GM23338 (cell line): Measurements from ENCODE around the gene VSIG10L2. TPM values are rescaled to one million over a fixed set of nuclear protein-coding genes. Genes with fewer than 3 reads are reported as not detected.

Experiments used
- ATAC-seq: fragments of 200-7000 bp; cut with Tn5 transposase; 3 replicates; pipeline ENCODE4 v1.9.1; 2020
- DNase-seq: peaks from one replicate; pipeline ENCODE4 v3.0.0-alpha.2; 2015; ENCODE audit warnings: low spot score
- H2AFZ ChIP-seq: fragments of 200-600 bp; sonication (generic); 2 replicates; pipeline ENCODE4 v1.8.0; 2016; ENCODE audit warnings: antibody characterized with exemption, mild to moderate bottlenecking, moderate library complexity
- H3F3A ChIP-seq: fragments of 200-600 bp; sonication (generic); replicated peaks from 2 replicates; pipeline ENCODE4 v1.8.0; 2017; ENCODE audit warnings: antibody characterized with exemption, mixed run types, low read depth
- H3K27ac ChIP-seq: fragments of 200-600 bp; sonication (generic); 2 replicates; pipeline ENCODE4 v1.6.1; 2016; ENCODE audit warnings: low read depth
- H3K27me3 ChIP-seq: fragments of 200-600 bp; sonication (generic); 2 replicates; pipeline ENCODE4 v1.8.0; 2016; ENCODE audit warnings: mild to moderate bottlenecking, mixed run types, moderate library complexity; ENCODE audit not compliant: insufficient read depth
- H3K36me3 ChIP-seq: fragments of 200-600 bp; sonication (generic); 2 replicates; pipeline ENCODE4 v1.8.0; 2016; ENCODE audit warnings: mild to moderate bottlenecking; ENCODE audit not compliant: insufficient read depth
- H3K4me1 ChIP-seq: fragments of 200-600 bp; sonication (generic); 2 replicates; pipeline ENCODE4 v1.8.0; 2016; ENCODE audit warnings: mild to moderate bottlenecking, moderate library complexity; ENCODE audit not compliant: insufficient read depth
- H3K4me2 ChIP-seq: fragments of 200-600 bp; sonication (generic); 2 replicates; pipeline ENCODE4 v1.7.1; 2017; ENCODE audit warnings: mixed run types
- H3K4me3 ChIP-seq: fragments of 200-600 bp; sonication (generic); 2 replicates; pipeline ENCODE4 v1.6.1; 2016; ENCODE audit warnings: mixed run types
- H3K79me2 ChIP-seq: fragments of 200-600 bp; sonication (generic); replicated peaks from 2 replicates; pipeline ENCODE4 v1.8.0; 2017; ENCODE audit warnings: mild to moderate bottlenecking; ENCODE audit not compliant: insufficient read depth
- H3K9me2 ChIP-seq: fragments of 200-600 bp; sonication (generic); 2 replicates; pipeline ENCODE4 v1.8.0; 2017; ENCODE audit not compliant: insufficient read depth
- H4K20me1 ChIP-seq: fragments of 200-600 bp; sonication (generic); replicated peaks from 2 replicates; pipeline ENCODE4 v1.8.0; 2017; ENCODE audit warnings: mild to moderate bottlenecking; ENCODE audit not compliant: insufficient read depth
- H3K27ac Mint-ChIP-seq: 2 replicates; pipeline ENCODE4 v1.8.0; 2020; ENCODE audit warnings: inconsistent platforms, mild to moderate bottlenecking, moderate library complexity, mixed read lengths
- H3K27me3 Mint-ChIP-seq: 3 replicates; pipeline ENCODE4 v1.8.0; 2022; ENCODE audit warnings: low read depth, mild to moderate bottlenecking, moderate library complexity, mixed read lengths, inconsistent platforms; ENCODE audit not compliant: insufficient read depth, poor library complexity
- H3K36me3 Mint-ChIP-seq: 3 replicates; pipeline ENCODE4 v1.8.0; 2021; ENCODE audit warnings: low read depth, mild to moderate bottlenecking, inconsistent platforms, moderate library complexity, mixed read lengths
- H3K4me1 Mint-ChIP-seq: 3 replicates; pipeline ENCODE4 v1.8.0; 2020; ENCODE audit warnings: mild to moderate bottlenecking, inconsistent platforms, mixed read lengths
- H3K4me3 Mint-ChIP-seq: 3 replicates; pipeline ENCODE4 v1.8.0; 2021; ENCODE audit warnings: moderate library complexity, mild to moderate bottlenecking, inconsistent platforms, mixed read lengths
- H3K9me3 Mint-ChIP-seq: 3 replicates; pipeline ENCODE4 v1.8.0; 2020; ENCODE audit warnings: moderate library complexity, mild to moderate bottlenecking, inconsistent platforms, mixed read lengths
- CREB1 ChIP-seq: fragments of 250-450 bp; sonication (Bioruptor Pico); IDR thresholded peaks from 2 replicates; pipeline ENCODE4 v1.5.0; 2020; ENCODE audit warnings: low read depth, mild to moderate bottlenecking, moderate library complexity
- CTCF ChIP-seq, 2 experiments: fragments of 200-600 bp in 1 of 2; sonication (generic) in 1 of 2; conservative IDR thresholded peaks; 2 replicates each; pipeline versions ENCODE4 v1.5.1 to v1.6.1; 2016 to 2017; ENCODE audit warnings: antibody characterized with exemption in 2 of 2, low read depth in 2 of 2, mild to moderate bottlenecking in 2 of 2, moderate library complexity in 1 of 2
- EZH2 ChIP-seq: fragments of 200-600 bp; sonication (generic); IDR thresholded peaks from one replicate; pipeline ENCODE4 v1.8.0; 2017; ENCODE audit warnings: antibody characterized with exemption, mild to moderate bottlenecking, low read depth; ENCODE audit not compliant: unreplicated experiment
- EZH2phosphoT487 ChIP-seq: fragments of 200-600 bp; sonication (generic); IDR thresholded peaks from one replicate; pipeline ENCODE4 v1.8.1; 2018; ENCODE audit warnings: antibody characterized with exemption; ENCODE audit not compliant: unreplicated experiment
- JUNB ChIP-seq: IDR thresholded peaks from one replicate; pipeline ENCODE4 v1.6.1; 2016; ENCODE audit warnings: antibody characterized with exemption; ENCODE audit not compliant: unreplicated experiment
- NANOG ChIP-seq: IDR thresholded peaks from 2 replicates; pipeline ENCODE4 v1.6.1; 2016; ENCODE audit warnings: antibody characterized with exemption, borderline replicate concordance
- POLR2AphosphoS5 ChIP-seq: IDR thresholded peaks from 2 replicates; pipeline ENCODE4 v1.6.1; 2016; ENCODE audit warnings: antibody characterized with exemption, low read depth
- REST ChIP-seq: IDR thresholded peaks from one replicate; pipeline ENCODE4 v1.6.1; 2018; ENCODE audit warnings: antibody characterized with exemption; ENCODE audit not compliant: unreplicated experiment
- STAT1 ChIP-seq: IDR thresholded peaks from one replicate; pipeline ENCODE4 v1.6.1; 2016; ENCODE audit warnings: antibody characterized with exemption; ENCODE audit not compliant: unreplicated experiment
- ZNF114 ChIP-seq: fragments of 250-450 bp; sonication (Bioruptor Pico); IDR thresholded peaks from 2 replicates; pipeline ENCODE4 v1.5.0; 2020; ENCODE audit warnings: mild to moderate bottlenecking, moderate library complexity
- ZNF331 ChIP-seq: fragments of 250-450 bp; sonication (Bioruptor Pico); IDR thresholded peaks from 2 replicates; pipeline ENCODE4 v1.5.0; 2020; ENCODE audit warnings: low read depth, mild to moderate bottlenecking, moderate library complexity
- ZNF462 ChIP-seq: fragments of 250-450 bp; sonication (Bioruptor Pico); IDR thresholded peaks from 2 replicates; pipeline ENCODE4 v1.5.0; 2020; ENCODE audit warnings: mild to moderate bottlenecking, moderate library complexity
- polyA plus RNA-seq: library from polyadenylated mRNA; unstranded; fragments of >200 nt; fragmentation: Nextera tagmentation; extraction: Ambion mirVana; gene quantifications from 2 replicates; pipeline ENCODE4 v1.2.1, GENCODE V29; 2016
- total RNA-seq: library from RNA; depleted of rRNA; stranded (reverse); fragments of >200 nt; shearing (Covaris generic); gene quantifications from 2 replicates; pipeline ENCODE4 v1.2.3, GENCODE V29; 2014
- TF ChIP-seq, protein P1 (sequence below): IDR thresholded peaks from 2 replicates; pipeline ENCODE4 v1.6.1; 2016; ENCODE audit warnings: antibody characterized with exemption

The VSIG10L2 gene
- total and polyA plus RNA-seq, 2 experiments from 2014 or later = 0.63 TPM; not detected in 1

GRCh38 chr11:125924384-125925007 is 21.3 kb upstream of the VSIG10L2 start:
- Mint-ChIP-seq H3K36me3 (no peaks in the 10 kb centered on the region), H3K27ac (no peak overlapping the region; the same call in 1 of the 2 replicates), H3K4me3 (no peak overlapping the region), H3K9me3 (no peaks in the 10 kb centered on the region), H3K27me3 (peaks cover 5% of the 10 kb centered on the region), H3K4me1 (peaks cover 15% of the 10 kb centered on the region)
- Histone ChIP-seq H3K4me3 (no peak overlapping the region), H3K27ac (no peak overlapping the region), H3K36me3 (no peaks in the 10 kb centered on the region), H3K27me3 (no peaks in the 10 kb centered on the region), H3K4me1 (no peaks in the 10 kb centered on the region), H3F3A (no peaks in the 10 kb centered on the region), H3K9me2 (no peaks in the 10 kb centered on the region), H3K4me2 (no peak overlapping the region), H2AFZ (no peak overlapping the region), H4K20me1 (no peaks in the 10 kb centered on the region), H3K79me2 (no peaks in the 10 kb centered on the region)
- ATAC-seq (no peak), DNase-seq (no peak)
- TF ChIP-seq POLR2AphosphoS5 = no peak
- TF ChIP-seq ZNF114 (CRISPR knock-in tag) = no peak
- no peak for TF ChIP-seq JUNB
- TF ChIP-seq REST = no peak
- no peak for TF ChIP-seq STAT1
- no peak for TF ChIP-seq EZH2phosphoT487
- TF ChIP-seq ZNF462 (CRISPR knock-in tag) = no peak
- TF ChIP-seq CTCF (conservative IDR thresholded peaks at IDR 0.05; ENCODE audit: low read depth in 2 of 2) = no peak
- no peak for TF ChIP-seq CREB1 (CRISPR knock-in tag)
- no peak for TF ChIP-seq NANOG
- no peak for TF ChIP-seq ZNF331
- TF ChIP-seq EZH2 = no peak
- TF ChIP-seq, protein P1, sequence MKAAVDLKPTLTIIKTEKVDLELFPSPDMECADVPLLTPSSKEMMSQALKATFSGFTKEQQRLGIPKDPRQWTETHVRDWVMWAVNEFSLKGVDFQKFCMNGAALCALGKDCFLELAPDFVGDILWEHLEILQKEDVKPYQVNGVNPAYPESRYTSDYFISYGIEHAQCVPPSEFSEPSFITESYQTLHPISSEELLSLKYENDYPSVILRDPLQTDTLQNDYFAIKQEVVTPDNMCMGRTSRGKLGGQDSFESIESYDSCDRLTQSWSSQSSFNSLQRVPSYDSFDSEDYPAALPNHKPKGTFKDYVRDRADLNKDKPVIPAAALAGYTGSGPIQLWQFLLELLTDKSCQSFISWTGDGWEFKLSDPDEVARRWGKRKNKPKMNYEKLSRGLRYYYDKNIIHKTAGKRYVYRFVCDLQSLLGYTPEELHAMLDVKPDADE = no peak
